ENCODE results near the gene MTURN. TPM values are rescaled to one million over a fixed set of nuclear protein-coding genes. Genes with fewer than 3 reads are reported as not detected.

The MTURN gene
- total and polyA plus RNA-seq, 9 of the 15 experiments (the other 6 are each of a cell fraction or from before 2014, with no cell fraction given) = 0.94 to 14.8 (median 6.4) TPM

GRCh38 chr7:30136743-30137485, 2.1 kb downstream of the MTURN start (continued):
- TF ChIP-seq MGA (IDR thresholded peaks at IDR 0.05) (no peak), PKNOX1 (IDR thresholded peaks at IDR 0.05) (no peak), CTBP1 (IDR thresholded peaks at IDR 0.05; ENCODE audit: borderline replicate concordance) (no peak), FOXA3 (CRISPR knock-in tag; conservative IDR thresholded peaks at IDR 0.05 in 1 of 2, IDR thresholded peaks at IDR 0.05 in 1 of 2) (no peak), TEAD1 (CRISPR knock-in tag; IDR thresholded peaks at IDR 0.05) (no peak), ADNP (tag; IDR thresholded peaks at IDR 0.05) (peak; percentile 90; the same call in 1 of the 2 replicates), POLR2H (tag; IDR thresholded peaks at IDR 0.05; ENCODE audit: low read depth) (no peak), SRSF9 (IDR thresholded peaks at IDR 0.05; ENCODE audit: borderline replicate concordance, low read depth, low read length) (no peak), GTF2A2 (tag; IDR thresholded peaks at IDR 0.05) (no peak), POLR3G (IDR thresholded peaks at IDR 0.05; ENCODE audit: extremely low read depth, insufficient read length, insufficient replicate concordance) (no peak), HNRNPUL1 (IDR thresholded peaks at IDR 0.05; ENCODE audit: low read length) (no peak), ZNF174 (CRISPR knock-in tag; IDR thresholded peaks at IDR 0.05) (no peak), ZNF449 (CRISPR knock-in tag; IDR thresholded peaks at IDR 0.05) (no peak), ZNF23 (CRISPR knock-in tag; IDR thresholded peaks at IDR 0.05) (no peak)
